Superior temporal gyrus (tissue), 1 donor: ENCODE results near the gene SH3TC2.

ENCODE experiments used
- DNase-seq: peaks from one replicate; pipeline ENCODE4 v3.0.0-alpha.2; 2016; ENCODE audit errors: extremely low spot score

The SH3TC2 gene

DNA sequence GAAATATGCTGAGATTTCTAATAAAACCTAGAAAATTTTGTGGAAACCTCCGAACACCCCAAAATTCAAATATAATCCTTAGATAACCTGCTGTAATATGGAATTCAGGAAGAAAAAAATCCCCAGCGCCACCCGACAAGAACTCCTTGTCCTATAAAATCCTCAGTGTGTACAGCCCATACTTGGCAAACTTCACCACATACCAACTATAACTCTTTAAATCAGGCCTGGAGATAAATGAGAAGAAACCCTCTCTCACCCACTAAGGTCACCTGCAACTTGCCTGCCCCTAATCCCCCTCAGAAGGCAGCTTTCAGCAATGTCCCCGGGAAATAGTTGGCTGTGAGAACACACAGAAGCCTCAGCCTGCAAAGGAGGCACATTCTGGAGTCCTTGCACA lies 90.5 kb downstream of the SH3TC2 start:
- no peak for DNase-seq

GRCh38 chr5:148970876-148971275 lies 92.0 kb downstream of the SH3TC2 start:
- DNase-seq, result no peak

DNA sequence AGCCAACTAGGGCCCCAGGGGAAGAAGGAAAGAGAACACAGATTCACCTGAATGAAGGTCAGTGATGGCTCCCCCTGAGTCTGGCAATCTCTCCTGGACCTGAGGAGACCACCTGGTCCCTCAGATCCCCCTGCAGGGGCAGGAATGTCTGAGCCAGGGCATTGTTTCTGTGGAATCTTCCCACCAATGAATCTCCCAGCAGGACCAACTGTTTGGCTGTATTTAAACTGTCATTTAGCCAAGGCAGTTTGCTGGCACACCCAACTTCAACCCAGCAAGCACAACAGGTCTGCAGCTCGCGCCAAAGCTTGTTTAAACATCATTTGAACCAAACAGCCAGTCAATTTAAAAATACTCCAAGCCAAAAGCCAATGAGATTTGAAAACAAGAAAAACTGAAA lies 92.6 kb downstream of the SH3TC2 start:
- DNase-seq, result no peak

GRCh38 chr5:148969291-148969690 lies 93.6 kb downstream of the SH3TC2 start:
- DNase-seq, result no peak

DNA sequence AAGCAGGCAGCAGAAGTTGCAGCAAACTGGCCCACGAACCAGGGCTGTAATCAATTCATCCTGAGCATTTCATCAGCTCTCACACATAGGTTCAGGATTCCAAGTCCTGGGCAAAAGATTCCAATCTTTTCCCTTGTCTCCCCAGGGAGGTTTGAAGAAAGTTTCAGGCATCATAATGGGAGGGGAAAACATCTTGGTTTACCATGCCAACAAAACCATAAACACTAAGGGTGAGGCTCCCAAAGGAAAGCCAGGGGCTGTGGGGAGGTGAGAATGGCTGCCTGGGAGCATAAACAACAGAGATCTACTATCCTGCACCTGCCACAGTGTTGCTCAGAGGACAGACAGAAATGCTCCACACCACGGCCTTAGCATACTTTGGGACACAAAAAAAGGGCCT lies 94.6 kb downstream of the SH3TC2 start:
- no peak for DNase-seq

DNA sequence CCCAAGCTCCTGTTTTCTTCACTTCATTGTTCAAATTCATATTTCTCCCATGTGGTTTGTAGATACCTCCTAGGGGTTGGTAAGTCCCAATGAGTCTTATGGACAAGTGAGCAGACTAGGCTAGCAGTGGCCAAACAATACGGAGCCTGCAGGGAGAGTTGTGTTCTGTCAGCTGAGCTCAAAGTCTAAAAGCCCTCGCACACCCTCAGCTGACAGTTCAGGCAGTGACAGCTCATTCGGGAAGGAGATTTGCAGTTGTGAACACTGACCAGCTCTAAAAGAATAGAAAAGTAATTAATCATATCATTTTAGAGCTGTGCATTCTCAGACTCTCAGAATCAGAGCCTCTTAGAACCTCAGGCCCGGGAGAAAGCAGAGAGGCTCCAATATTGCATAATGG lies 95.1 kb downstream of the SH3TC2 start:
- DNase-seq, result no peak

- DNase-seq, result no peak
These were observed 95.9 kb downstream of the SH3TC2 start for GRCh38 chr5:148966938-148967337.

DNA sequence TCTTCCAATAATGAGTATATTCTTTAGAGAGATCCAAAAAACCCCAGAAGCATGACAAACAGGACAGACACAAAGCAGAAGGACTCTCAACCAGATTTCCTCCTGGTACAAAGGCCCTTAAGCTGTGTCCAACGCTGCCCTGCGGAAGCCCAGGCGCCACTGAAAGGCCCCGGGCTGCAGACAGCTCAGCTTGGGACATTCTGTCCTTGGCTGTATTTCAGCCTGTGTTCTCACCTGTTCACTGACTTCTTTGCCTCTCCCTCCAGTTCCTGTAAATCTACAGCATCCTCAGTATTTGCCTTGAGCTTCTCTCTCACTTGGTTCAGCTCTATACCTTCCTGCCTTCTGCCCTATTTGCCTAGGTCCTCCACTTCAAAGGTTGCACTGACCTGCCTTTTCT lies 96.5 kb downstream of the SH3TC2 start:
- no peak for DNase-seq

DNA sequence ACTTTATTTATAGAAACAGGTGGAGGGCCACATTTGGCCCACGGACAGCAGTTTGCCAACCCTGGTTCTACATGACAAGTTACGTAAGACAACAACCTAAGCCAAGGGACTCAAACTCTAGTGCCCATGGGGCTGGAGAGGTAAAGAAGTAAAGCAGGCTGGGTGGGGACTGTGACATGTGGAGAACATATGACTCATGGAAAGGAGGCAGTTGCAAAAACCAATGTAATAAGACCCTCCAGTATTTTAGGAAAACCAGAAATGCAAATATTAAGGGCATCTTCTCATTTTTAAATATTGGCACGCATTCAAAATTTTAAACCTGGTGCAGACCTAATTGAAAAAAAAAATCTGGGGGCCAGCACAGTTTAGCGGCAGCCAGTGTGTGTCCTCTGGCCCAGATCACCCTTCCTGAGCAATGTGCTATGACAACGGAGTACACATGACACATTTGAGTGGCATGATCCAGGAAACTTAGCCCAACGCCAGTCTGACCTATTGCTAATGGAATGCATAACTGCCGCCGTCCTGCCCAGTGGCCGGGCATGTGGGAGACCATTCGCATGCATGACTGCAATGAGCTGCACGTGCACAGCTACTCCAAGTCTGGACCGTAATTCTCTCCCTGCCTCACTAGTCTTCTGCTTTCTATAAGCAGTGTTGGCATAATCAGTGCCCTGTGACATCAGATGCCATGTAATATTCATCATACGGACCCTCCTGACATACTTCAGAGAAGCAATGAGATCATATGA lies 97.2 kb downstream of the SH3TC2 start:
- DNase-seq, result no peak

DNA sequence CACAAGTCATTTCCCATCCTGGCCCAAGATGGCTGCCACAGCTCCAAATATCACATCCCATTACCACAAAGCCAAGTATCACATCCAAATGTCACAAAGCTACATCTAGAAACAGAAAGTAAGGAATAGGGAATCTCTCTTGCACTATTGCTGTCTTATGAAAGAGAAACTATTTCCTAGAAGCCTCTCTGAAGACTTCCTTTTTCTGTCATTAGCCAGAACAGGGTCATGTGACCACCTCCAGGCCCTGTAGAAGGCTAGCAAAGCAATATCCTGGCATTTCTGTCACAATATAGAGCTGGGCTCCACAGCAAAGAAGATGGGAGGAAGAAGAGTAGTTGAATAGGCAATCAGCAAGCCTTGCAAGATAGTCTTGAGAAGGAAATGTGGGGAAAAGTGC lies 99.2 kb downstream of the SH3TC2 start:
- no peak for DNase-seq

- DNase-seq, result no peak
These were observed 100.0 kb downstream of the SH3TC2 start for GRCh38 chr5:148962761-148963324.

DNA sequence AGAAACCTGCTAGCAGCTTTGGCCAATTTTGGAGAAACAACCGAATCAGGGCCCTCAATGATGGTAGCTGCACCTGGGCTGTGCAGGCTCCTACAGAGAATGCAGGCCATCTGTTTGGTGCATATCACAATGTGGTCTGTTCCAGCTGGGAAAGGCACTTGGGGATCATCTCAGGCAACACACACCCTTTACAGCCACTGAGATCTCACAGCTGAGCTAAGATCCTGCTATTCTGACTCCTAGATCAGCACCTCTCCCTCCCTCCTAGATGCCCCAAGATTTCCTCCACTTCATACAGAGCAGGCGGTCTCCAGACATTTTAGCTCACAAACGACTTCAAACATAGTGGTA lies 100.7 kb downstream of the SH3TC2 start:
- DNase-seq, result no peak

DNA sequence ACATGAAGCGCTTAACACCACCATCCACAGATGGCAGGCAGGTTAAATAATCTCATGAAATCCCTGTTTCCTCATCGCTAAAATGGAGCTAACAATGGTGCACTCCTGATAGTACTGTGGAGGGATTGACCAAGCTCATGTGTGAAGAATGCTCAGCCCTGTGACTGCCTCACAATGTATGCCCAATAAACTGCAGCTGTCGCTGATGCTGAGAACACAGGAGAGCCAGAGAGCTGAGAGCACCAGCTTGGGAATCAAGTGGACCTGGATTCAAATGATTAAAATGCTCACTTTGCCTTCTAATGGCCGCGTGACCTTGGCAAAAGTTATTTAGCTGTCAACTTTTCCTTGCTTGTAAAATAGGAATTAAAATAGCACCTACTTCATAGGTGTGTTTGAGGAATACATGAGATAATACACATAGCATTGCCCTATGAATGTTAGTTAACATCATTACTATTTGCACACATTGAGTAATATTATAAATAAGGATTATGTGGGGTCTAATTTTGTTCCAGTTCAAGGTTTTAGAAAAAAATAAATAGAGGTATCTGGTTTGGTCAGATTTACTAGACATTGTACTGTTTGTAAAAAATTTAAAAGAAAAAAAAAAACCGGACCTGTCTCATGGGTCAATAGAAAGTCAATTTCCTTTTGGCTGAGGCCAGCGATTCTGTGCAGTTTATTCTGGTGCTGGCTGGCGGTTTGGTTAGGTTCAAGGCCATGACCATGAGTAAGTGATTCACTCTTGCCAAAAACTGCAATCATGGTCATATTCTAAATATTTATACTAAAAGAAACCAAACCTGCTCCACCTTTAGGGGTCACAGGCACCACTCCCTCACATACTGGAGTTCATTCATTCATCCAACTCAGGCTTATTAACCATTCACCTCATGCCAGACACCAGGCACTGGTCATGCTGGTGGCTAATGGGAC lies 101.3 kb downstream of the SH3TC2 start:
- DNase-seq, result no peak

DNA sequence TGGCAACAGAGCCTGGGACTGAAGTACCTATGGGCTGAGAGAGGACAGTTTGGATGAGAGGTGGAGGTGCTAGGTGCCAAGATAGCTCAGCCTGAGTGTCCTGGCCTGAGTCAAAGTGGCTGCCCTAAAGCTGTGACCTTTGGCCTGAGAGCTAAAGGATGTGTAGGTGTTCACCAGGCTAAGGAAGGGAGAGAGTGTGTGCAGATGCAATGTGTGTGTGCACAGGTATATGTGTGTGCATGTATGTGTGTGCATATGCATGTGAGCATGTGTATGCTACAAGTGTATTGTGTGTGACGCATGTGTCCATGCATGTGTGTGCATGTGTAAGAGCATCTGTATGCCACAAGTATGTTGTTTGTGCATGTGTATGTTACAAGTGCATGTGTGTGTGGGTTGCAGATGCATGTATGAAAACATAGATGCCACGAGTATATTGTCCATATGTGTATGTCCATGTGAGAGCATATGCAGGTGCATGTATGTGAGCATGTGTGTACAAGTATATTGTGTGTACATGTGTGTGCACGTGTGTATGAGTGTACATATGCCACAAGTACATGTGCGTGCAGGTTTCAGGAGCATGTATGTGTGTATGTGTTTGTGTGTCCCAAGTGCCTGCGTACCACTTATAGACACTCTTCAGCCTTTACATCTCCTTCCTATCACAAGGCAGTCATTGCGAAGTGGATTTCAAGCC lies 102.6 kb downstream of the SH3TC2 start:
- DNase-seq, result no peak

DNA sequence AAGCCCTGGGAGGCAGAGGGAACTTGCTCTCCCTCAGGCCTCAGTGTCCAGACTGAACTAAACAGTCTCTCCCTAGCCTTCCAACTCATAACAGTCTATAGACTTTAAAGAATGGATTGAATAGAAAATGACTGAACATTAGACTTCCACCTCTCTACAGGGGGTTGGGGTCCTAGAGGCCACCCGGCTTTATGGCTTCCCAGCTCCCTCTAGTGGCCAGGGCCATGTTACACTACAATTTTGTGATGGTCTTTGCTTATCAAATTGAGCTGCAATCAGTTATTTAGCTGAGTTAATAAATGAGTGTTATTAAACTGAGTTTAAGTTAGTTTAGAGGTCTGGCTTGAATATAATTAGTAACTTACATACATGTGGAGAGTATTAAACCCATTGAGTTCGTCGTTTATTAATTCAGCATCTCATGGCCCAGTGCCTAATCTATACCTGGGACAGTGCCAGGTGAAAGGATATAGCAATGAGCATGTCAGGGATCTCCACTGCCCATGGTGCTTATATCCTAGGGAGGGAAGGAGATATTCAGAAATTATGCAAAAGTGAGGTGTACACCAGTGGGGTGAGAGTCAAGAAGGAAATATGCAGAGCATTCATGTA lies 105.2 kb downstream of the SH3TC2 start:
- peak; percentile 44 for DNase-seq

- DNase-seq, result no peak
These were observed 106.1 kb downstream of the SH3TC2 start for GRCh38 chr5:148956477-148957385.
